Diencephalon (tissue), 1 donor: Measurements from ENCODE around the gene GCG. TPM values are rescaled to one million over a fixed set of nuclear protein-coding genes. Genes with fewer than 3 reads are reported as not detected.

Source experiments
- total RNA-seq: library from RNA; depleted of rRNA; stranded (reverse); fragments of >200 nt; gene quantifications from one replicate; pipeline ENCODE4 v1.2.3, GENCODE V29; 2014

GCG gene
- not detected for total RNA-seq

DNA sequence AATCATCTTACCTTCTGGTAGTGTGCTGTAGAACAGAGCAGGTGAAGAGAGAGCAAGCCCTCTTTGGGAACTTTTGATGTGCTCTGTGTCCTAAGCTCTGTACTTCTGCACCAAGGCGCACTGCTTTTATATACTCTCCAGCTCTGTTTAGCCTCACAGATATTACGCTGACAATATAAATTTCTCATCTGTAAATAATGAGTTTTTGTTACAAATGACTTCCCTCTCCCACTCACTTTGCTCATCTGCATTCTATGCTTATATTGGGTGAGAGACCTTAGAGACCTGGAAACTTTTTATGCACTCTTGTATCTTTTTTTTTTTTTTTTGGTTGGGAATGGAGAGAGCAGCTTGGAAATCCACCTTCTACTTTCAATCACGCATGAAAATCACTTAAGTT lies at the start of gene GCG:
Gene GCG, minus strand, starts transcription at position 101 of the 400 bp plus-strand sequence. CDS start 3,069 bp downstream, outside the sequence.

Other genes with a start within 250 kb of the GCG start
- 0.46 TPM for gene DPP4, start 78.0 kb downstream of the GCG start, total RNA-seq
- gene FAP, start 91.2 kb upstream of the GCG start, total RNA-seq, result 2.3 TPM
- 4.8 TPM for gene IFIH1, start 166.4 kb upstream of the GCG start, total RNA-seq
- gene GCA, start 191.9 kb upstream of the GCG start, total RNA-seq, result 28.1 TPM